Neural progenitor cell (in vitro differentiated cells): Measurements from ENCODE around the gene DAW1. TPM values are rescaled to one million over a fixed set of nuclear protein-coding genes. Genes with fewer than 3 reads are reported as not detected.
"Not testable (repeated sequence)": the region's sequence is repeated elsewhere in the genome, so short reads cannot be mapped to it uniquely, and the experiment has no call there.

Experiments used
- DNase-seq: peaks from one replicate; pipeline ENCODE4 v3.0.0-alpha.2; 2016; ENCODE audit warnings: low spot score
- H2AFZ ChIP-seq: fragments of 200-600 bp; sonication (generic); replicated peaks from 2 replicates; pipeline ENCODE4 v1.6.1; 2016; ENCODE audit warnings: antibody characterized with exemption
- H3F3A ChIP-seq: fragments of 200-600 bp; sonication (generic); 2 replicates; pipeline ENCODE4 v1.6.1; 2016; ENCODE audit warnings: antibody characterized with exemption, low read depth
- H3K27ac ChIP-seq: fragments of 200-600 bp; sonication (generic); 2 replicates; pipeline ENCODE4 v1.5.1; 2016; ENCODE audit warnings: mild to moderate bottlenecking
- H3K27me3 ChIP-seq: fragments of 200-600 bp; sonication (generic); 2 replicates; pipeline ENCODE4 v1.6.1; 2016; ENCODE audit warnings: mild to moderate bottlenecking, moderate library complexity
- H3K36me3 ChIP-seq: fragments of 200-600 bp; sonication (generic); 2 replicates; pipeline ENCODE4 v1.5.1; 2016
- H3K4me1 ChIP-seq: fragments of 200-600 bp; sonication (generic); 2 replicates; pipeline ENCODE4 v1.6.1; 2016; ENCODE audit warnings: mixed run types
- H3K4me2 ChIP-seq: fragments of 200-600 bp; sonication (generic); 2 replicates; pipeline ENCODE4 v1.6.1; 2016
- H3K4me3 ChIP-seq: fragments of 200-600 bp; sonication (generic); 2 replicates; pipeline ENCODE4 v1.5.1; 2016
- H3K79me2 ChIP-seq: fragments of 200-600 bp; sonication (generic); 2 replicates; pipeline ENCODE4 v1.6.1; 2016; ENCODE audit warnings: low read depth
- H3K9ac ChIP-seq: fragments of 200-600 bp; sonication (generic); 2 replicates; pipeline ENCODE4 v1.6.1; 2016
- H3K9me3 ChIP-seq: fragments of 200-600 bp; sonication (generic); 2 replicates; pipeline ENCODE4 v1.5.1; 2016; ENCODE audit warnings: low read depth
- H4K20me1 ChIP-seq: fragments of 200-600 bp; sonication (generic); 2 replicates; pipeline ENCODE4 v1.6.1; 2016; ENCODE audit warnings: low read depth
- H3K27ac Mint-ChIP-seq: 3 replicates; pipeline ENCODE4 v1.8.0; 2021; ENCODE audit warnings: mixed read lengths
- H3K27me3 Mint-ChIP-seq: 2 replicates; pipeline ENCODE4 v1.8.0; 2022; ENCODE audit warnings: low read depth, mild to moderate bottlenecking, inconsistent platforms, moderate library complexity, mixed read lengths; ENCODE audit not compliant: insufficient read depth
- H3K36me3 Mint-ChIP-seq: 3 replicates; pipeline ENCODE4 v1.8.0; 2021; ENCODE audit warnings: mixed read lengths
- H3K4me1 Mint-ChIP-seq: 3 replicates; pipeline ENCODE4 v1.8.0; 2021; ENCODE audit warnings: mixed read lengths
- H3K4me3 Mint-ChIP-seq: 3 replicates; pipeline ENCODE4 v1.8.0; 2021; ENCODE audit warnings: mild to moderate bottlenecking, moderate library complexity, mixed read lengths
- H3K9me3 Mint-ChIP-seq: 3 replicates; pipeline ENCODE4 v1.8.0; 2020; ENCODE audit warnings: mixed read lengths
- CTCF ChIP-seq: fragments of 200-600 bp; sonication (generic); IDR thresholded peaks from 2 replicates; pipeline ENCODE4 v1.5.1; 2017; ENCODE audit warnings: antibody characterized with exemption, mild to moderate bottlenecking
- EZH2 ChIP-seq: fragments of 200-600 bp; sonication (generic); IDR thresholded peaks from 2 replicates; pipeline ENCODE4 v1.6.1; 2017; ENCODE audit warnings: antibody characterized with exemption, mild to moderate bottlenecking, moderate library complexity
- EZH2phosphoT487 ChIP-seq: fragments of 200-600 bp; sonication (generic); IDR thresholded peaks from 2 replicates; pipeline ENCODE4 v1.6.1; 2017; ENCODE audit warnings: antibody characterized with exemption
- total RNA-seq: library from RNA; depleted of rRNA; stranded (reverse); fragments of >200 nt; gene quantifications from 2 replicates; pipeline ENCODE4 v1.2.3, GENCODE V29; 2015; ENCODE audit warnings: low replicate concordance

DAW1 gene
- total RNA-seq, 1 donor from 2014 or later, result not detected

GRCh38 chr2:227933884-227934283 is 62.5 kb downstream of the DAW1 start:
- TF ChIP-seq EZH2 (no peak), CTCF (no peak), EZH2phosphoT487 (no peak)
- no peak overlapping the region for H3K4me2 ChIP-seq
- Mint-ChIP-seq H3K27ac (no peak overlapping the region), H3K27me3 (peaks cover 3% of the 10 kb centered on the region), H3K36me3 (no peaks in the 10 kb centered on the region), H3K4me1 (no peaks in the 10 kb centered on the region), H3K9me3 (no peaks in the 10 kb centered on the region), H3K4me3 (no peak overlapping the region)
- H3K9ac ChIP-seq, result no peak overlapping the region
- no peaks in the 10 kb centered on the region for H3K4me1 ChIP-seq
- no peaks in the 10 kb centered on the region for H3K9me3 ChIP-seq
- H3K4me3 ChIP-seq, result no peak overlapping the region
- no peaks in the 10 kb centered on the region for H3F3A ChIP-seq
- no peaks in the 10 kb centered on the region for H3K79me2 ChIP-seq
- no peaks in the 10 kb centered on the region for H3K27me3 ChIP-seq
- H3K36me3 ChIP-seq, result no peaks in the 10 kb centered on the region
- DNase-seq, result peak; percentile 3
- no peaks in the 10 kb centered on the region for H4K20me1 ChIP-seq
- H3K27ac ChIP-seq, result no peak overlapping the region
- no peak overlapping the region for H2AFZ ChIP-seq

DNA sequence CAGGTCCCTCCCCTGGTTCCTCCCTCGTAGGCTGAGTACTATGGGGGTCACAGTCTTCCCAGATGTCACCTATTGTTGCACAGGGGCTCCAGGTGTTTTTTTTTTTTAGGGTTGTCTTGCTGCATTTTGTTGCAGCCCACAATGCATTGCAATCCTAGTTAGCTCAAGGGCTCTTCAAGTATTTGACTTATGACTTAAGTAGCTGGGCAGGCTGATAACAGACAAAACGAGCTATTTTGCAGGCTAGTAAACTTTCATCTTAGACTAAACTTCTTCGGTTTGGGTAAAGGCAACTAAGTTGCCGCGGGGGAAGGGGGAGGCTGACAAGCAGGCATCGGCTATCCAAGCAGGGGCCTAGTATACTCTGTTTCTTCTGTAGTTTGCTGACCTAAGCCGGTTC is 64.8 kb downstream of the DAW1 start:
- not testable (repeated sequence) for H3K4me1 ChIP-seq, H3K9me3 Mint-ChIP-seq, H3K4me2 ChIP-seq, H3K36me3 ChIP-seq, H3K9ac ChIP-seq, H2AFZ ChIP-seq, H3K27ac Mint-ChIP-seq, H3K9me3 ChIP-seq, H3F3A ChIP-seq, H3K4me3 Mint-ChIP-seq, H3K27ac ChIP-seq, H3K27me3 Mint-ChIP-seq, H3K79me2 ChIP-seq, H3K4me1 Mint-ChIP-seq, H4K20me1 ChIP-seq, DNase-seq, H3K4me3 ChIP-seq, H3K27me3 ChIP-seq, H3K36me3 Mint-ChIP-seq

DNA sequence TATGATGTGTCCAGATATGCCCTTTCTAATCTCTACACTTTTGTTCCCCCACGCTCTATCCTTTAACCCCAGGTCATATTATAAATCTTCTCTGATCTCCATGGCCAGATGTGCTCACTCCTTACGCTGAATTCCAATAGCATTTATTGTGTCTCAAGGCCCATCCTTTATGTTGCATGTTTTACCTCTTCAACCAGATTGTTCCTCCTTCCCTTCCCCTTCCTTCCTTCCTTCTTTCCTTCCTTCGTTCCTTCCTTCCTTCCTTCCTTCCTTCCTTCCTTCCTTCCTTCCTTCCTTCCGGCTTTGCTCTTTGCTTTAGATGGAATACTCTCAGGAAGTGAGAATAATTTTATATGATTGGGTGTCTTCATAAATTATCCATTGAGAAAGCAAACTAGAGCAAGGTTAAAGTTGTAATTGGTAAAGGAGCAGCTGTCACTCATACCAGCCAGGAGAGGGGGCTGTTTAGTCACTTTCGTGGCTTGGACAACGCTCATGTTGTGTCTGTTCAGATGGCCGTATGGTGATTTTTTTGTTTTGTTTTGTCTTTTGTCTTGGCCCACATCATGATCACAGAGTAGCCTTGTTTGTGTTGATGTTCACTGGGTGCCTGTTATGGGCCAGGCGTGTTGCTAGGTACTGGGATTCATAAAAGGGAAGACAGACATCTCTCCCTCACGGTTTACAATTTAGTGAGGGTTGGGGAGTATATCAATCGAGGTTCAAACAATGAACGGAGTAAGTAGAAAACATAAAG is 68.0 kb downstream of the DAW1 start:
- Histone ChIP-seq H3K27ac (no peak overlapping the region), H3F3A (no peaks in the 10 kb centered on the region), H3K4me1 (peaks cover 5% of the 10 kb centered on the region), H3K9ac (no peak overlapping the region), H2AFZ (peak overlapping the region; percentile 99), H3K27me3 (no peaks in the 10 kb centered on the region), H4K20me1 (no peaks in the 10 kb centered on the region), H3K36me3 (no peaks in the 10 kb centered on the region), H3K79me2 (no peaks in the 10 kb centered on the region), H3K4me2 (peak overlapping the region; percentile 41), H3K4me3 (no peak overlapping the region), H3K9me3 (no peaks in the 10 kb centered on the region)
- Mint-ChIP-seq H3K36me3 (no peaks in the 10 kb centered on the region), H3K27me3 (peaks cover 3% of the 10 kb centered on the region), H3K4me3 (no peak overlapping the region), H3K4me1 (peaks cover 2% of the 10 kb centered on the region), H3K27ac (no peak overlapping the region), H3K9me3 (no peaks in the 10 kb centered on the region)
- peak; percentile 83 for DNase-seq
- TF ChIP-seq EZH2 (no peak), EZH2phosphoT487 (no peak), CTCF (peak; percentile 86)

DNA sequence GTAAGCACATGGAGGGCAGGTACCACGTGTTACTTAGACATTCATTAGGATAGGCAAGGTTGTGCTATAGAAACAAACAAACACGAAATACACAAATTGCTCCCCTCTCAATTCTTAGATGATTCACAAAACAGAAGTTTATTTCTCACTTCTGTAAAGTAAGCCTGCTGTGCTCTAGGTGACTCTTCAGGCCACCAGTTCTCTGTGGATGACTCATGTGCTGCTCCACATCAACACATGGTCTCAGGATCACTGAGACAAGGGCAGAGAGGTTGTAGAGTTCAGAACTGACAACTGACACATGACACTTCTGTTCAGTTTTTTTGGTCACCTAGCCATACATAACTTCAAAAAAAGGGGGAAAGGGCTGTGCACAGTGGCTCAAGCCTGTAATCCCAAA is 70.6 kb downstream of the DAW1 start:
- Histone ChIP-seq H3K4me3 (no peak overlapping the region), H3K79me2 (no peaks in the 10 kb centered on the region), H3F3A (no peaks in the 10 kb centered on the region), H3K4me1 (peaks cover 5% of the 10 kb centered on the region), H3K9ac (no peak overlapping the region), H3K27me3 (no peaks in the 10 kb centered on the region), H2AFZ (no peak overlapping the region), H3K36me3 (no peaks in the 10 kb centered on the region), H3K9me3 (no peaks in the 10 kb centered on the region), H3K27ac (no peak overlapping the region), H3K4me2 (no peak overlapping the region), H4K20me1 (no peaks in the 10 kb centered on the region)
- DNase-seq, result no peak
- H3K27ac Mint-ChIP-seq, result no peak overlapping the region
- TF ChIP-seq EZH2phosphoT487 (no peak), EZH2 (no peak), CTCF (no peak)
- H3K9me3 Mint-ChIP-seq, result peaks cover 4% of the 10 kb centered on the region
- H3K27me3 Mint-ChIP-seq, result no peaks in the 10 kb centered on the region
- H3K4me1 Mint-ChIP-seq, result peaks cover 2% of the 10 kb centered on the region
- H3K36me3 Mint-ChIP-seq, result no peaks in the 10 kb centered on the region
- H3K4me3 Mint-ChIP-seq, result no peak overlapping the region
